T47D (cell line): ENCODE measurements around the gene PDE6H.
A peak's percentile ranks its signal among the peaks of the same experiment; 100 is the strongest.

Experiments
- DNase-seq, 2 experiments: peaks; one replicate each; pipeline versions ENCODE4 v3.0.0 to v3.0.0-alpha.2; 2011 to 2012; ENCODE audit warnings: low read depth in 1 of 2, low spot score in 1 of 2
- JUND ChIP-seq: IDR thresholded peaks from 2 replicates; pipeline ENCODE4 v1.6.1; 2012; ENCODE audit warnings: low read depth
- in situ Hi-C: cut with HindIII; loops from 2 replicates; pipeline ENCODE4 v1.10.0; 2016; ENCODE audit warnings: low sequenced_read_pairs, low pct_unique_long_range_greater_than_20kb

Gene PDE6H

GRCh38 chr12:14938301-14938700 is 34.5 kb upstream of the PDE6H start, which contains the start of gene ERP27:
TSS of gene ERP27 (minus strand) at chr12:14938537. CDS start at chr12:14938508, 29 bp downstream.
- in situ Hi-C loops, result no loop called here
- no peak for DNase-seq
- TF ChIP-seq JUND, result no peak

GRCh38 chr12:14941369-14941768 is 31.5 kb upstream of the PDE6H start:
- TF ChIP-seq JUND, result no peak
- no peak for DNase-seq
- in situ Hi-C loops, result no loop called here

GRCh38 chr12:14942196-14942931 is 30.5 kb upstream of the PDE6H start:
- no peak for DNase-seq
- TF ChIP-seq JUND, result no peak
- in situ Hi-C loops, result no loop called here

DNA sequence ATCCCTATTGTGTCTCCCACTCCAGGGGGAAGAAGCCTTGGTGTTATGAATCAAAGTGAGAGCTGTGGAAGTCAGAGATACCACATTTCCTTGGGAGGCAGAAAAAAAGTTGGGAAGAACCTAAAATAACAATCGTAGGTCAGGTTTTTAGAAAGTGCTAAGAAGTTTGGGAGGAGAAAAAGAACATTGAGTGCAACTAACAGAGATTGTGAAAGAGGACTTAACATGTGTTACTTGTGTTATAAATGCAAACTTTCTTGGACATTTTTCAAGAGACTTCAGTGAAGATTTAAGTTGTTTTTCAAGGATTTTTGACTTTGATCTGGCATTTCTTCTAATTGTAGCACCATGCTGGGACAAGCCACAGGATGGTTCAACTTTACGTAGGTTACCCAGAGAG is 26.7 kb upstream of the PDE6H start:
- in situ Hi-C loops, result no loop called here
- no peak for DNase-seq
- no peak for TF ChIP-seq JUND

GRCh38 chr12:14946861-14947260 is 26.0 kb upstream of the PDE6H start:
- TF ChIP-seq JUND, result no peak
- in situ Hi-C loops, result no loop called here
- DNase-seq, result no peak

- in situ Hi-C loops, result no loop called here
- TF ChIP-seq JUND, result no peak
- DNase-seq, result no peak
These were observed 24.2 kb upstream of the PDE6H start for GRCh38 chr12:14948672-14949071.

GRCh38 chr12:14949631-14950030 is 23.2 kb upstream of the PDE6H start:
- no peak for TF ChIP-seq JUND
- DNase-seq, result no peak
- in situ Hi-C loops, result no loop called here

- no peak for TF ChIP-seq JUND
- in situ Hi-C loops, result no loop called here
- no peak for DNase-seq
These were observed 22.4 kb upstream of the PDE6H start for GRCh38 chr12:14950421-14950820.

DNA sequence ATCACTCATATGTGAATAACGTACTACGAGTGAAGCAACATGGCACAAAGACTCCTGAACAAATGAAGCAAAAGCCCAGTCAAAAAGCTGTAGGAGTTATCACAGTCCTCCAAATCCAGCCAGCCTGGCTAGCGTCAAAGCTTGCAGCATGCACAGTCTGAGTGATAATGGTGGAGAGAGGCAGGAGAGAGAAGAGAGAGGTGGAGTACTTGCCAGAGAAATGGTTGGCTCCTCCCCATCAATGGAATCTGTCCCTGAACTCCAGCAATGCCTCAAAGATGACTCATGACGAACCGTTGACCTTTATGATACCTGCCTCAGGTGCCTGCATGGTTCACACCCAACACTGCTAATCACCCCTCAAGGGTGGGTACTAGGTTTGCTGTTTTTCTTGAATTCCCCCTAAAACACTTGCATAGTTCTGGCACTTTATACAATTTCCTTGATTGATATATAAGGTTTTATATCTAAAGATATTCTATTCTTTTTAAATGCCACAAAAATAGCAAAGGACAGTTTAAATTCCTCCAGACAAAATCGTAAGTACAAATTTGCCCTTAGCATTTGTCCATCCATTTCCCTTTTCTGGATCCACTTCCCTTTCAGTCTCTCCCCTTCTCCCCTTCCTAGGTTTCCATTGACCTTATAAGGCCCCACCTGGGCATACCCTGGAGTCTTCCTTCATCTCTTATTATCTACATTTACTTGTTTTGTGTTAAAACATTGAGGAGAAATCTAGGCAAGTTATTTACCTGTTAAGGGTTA is 21.7 kb upstream of the PDE6H start:
- in situ Hi-C loops, result no loop called here
- no peak for TF ChIP-seq JUND
- DNase-seq, result no peak

GRCh38 chr12:14951851-14952250 is 21.0 kb upstream of the PDE6H start:
- in situ Hi-C loops, result no loop called here
- DNase-seq, result no peak
- TF ChIP-seq JUND, result no peak

DNA sequence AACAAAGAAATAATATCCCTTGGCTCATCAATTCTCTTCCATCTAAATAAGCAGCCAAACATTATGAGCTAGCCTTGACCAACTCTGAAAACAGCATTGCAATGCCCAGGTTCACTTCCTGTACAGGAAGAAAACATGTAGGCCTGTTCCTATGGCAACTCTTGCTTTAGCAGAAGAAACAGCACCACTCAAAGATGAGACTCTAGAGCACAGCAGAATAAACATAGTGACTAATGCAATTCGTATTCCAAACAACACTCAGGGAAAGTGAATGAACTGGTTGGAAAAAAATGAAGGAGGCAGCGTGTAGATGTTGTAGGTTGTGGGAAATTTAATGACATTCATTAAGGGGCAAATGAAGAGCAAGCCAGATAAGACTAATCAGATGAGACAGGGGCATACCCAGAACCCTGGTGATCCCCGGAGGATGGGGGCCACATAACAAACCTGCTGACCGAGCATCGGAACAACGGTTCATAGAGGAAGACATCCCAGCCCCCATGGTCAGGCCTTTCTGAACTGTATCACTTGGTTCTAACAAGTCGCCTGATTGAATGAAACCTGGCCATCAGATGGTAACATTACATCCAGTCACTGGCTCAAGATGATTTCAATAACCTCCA is 20.4 kb upstream of the PDE6H start:
- in situ Hi-C loops, result no loop called here
- no peak for TF ChIP-seq JUND
- no peak for DNase-seq

DNA sequence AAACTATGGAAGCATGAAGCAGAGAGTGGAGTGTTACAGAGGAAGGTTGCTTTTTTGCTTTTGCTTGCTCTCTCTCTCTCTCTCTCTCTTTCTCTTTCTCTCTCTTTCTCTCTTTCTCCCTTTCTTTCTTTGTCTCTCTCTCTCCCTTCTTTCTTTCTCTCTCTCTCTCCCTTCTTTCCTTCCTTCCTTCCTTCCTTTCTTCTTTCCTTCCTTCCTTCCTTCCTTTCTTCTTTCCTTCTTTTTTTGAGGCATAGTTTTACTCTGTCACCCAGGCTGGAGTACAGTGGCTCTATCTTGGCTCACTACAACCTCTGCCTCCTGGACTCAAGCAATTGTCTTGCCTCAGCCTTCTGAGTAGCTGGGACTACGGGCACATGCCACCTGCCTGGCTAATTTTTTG is 19.1 kb upstream of the PDE6H start:
- no peak for TF ChIP-seq JUND
- DNase-seq, result no peak
- in situ Hi-C loops, result no loop called here

DNA sequence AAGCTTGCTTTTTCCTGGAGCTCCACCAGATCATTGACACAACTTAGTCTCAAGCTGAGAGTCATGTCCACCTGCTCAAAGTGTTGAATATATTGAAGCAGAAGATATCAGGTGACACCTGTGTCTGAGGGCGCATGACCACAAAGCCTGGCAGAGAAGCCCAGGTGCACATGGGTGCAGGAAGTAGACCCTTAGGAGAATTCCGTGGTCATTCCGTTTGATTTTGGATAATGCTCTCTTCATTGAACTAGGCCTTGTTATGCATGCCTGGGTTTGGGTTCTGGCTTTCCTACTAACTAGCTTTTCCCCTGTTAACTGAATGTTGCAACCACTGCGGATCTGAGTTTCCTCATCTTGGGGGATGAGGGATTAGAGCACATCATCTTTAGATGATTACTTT is 18.6 kb upstream of the PDE6H start:
- in situ Hi-C loops, result no loop called here
- DNase-seq, result peak in 1 of 2 experiments; percentile 27
- no peak for TF ChIP-seq JUND
